BJ (cell line): ENCODE results near the gene HSPG2. TPM values are rescaled to one million over a fixed set of nuclear protein-coding genes. Genes with fewer than 3 reads are reported as not detected.

ENCODE experiments used
- CTCF ChIA-PET: fragments of 350-600 bp; formaldehyde crosslinking; extraction: SDS; loops from one replicate; lab custom pipeline; 2021; ENCODE audit warnings: antibody characterized with exemption, inconsistent platforms; lab: Yijun Ruan, JAX
- POLR2A ChIA-PET: fragments of 300-600 bp; sonication (Branson Sonifier 250); formaldehyde crosslinking; extraction: SDS; loops from one replicate; lab custom pipeline; 2021; ENCODE audit warnings: antibody characterized with exemption; lab: Charles Lee
- DNase-seq: peaks from one replicate; pipeline ENCODE4 v3.0.0-alpha.2; 2011; ENCODE audit warnings: low read depth
- H3K27me3 ChIP-seq: 2 replicates; pipeline ENCODE4 v1.6.0; 2011; ENCODE audit warnings: low read length; ENCODE audit not compliant: control insufficient read depth, insufficient read depth
- H3K36me3 ChIP-seq: 2 replicates; pipeline ENCODE4 v1.5.1; 2011; ENCODE audit warnings: low read length; ENCODE audit not compliant: control insufficient read depth, insufficient read depth
- H3K4me3 ChIP-seq: 2 replicates; pipeline ENCODE4 v1.5.1; 2011; ENCODE audit warnings: low read depth, mild to moderate bottlenecking, control low read depth, low read length
- CTCF ChIP-seq: IDR thresholded peaks from 2 replicates; pipeline ENCODE4 v1.5.1; 2011; ENCODE audit warnings: low read depth, mild to moderate bottlenecking, control low read depth, inconsistent platforms, low read length, moderate library complexity; ENCODE audit not compliant: insufficient read depth
- polyA plus RNA-seq: library from polyadenylated mRNA; depleted of rRNA; stranded (reverse); fragments of >200 nt; gene quantifications from 2 replicates; pipeline ENCODE4 v1.2.3, GENCODE V29; 2011

HSPG2 gene
- polyA plus RNA-seq, 1 experiment = 45.1 TPM

DNA sequence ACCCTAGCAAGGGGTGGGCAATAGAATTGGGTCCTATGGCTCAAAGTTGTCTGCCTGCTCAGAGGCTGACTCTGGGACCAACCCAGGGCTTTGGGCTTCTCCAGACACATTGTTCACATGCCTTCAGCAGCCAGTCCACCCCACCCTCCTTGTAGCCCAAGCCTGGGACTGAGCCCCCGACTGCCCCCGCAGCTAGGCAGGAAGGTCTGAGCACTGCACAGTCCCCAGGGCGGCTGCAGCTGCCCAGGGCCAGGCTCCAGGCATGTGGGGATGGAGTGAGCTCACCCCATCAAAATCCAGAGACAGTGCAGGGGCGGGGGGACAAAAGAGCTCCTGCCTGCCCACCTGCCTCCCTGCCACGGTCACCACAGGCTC lies 35.6 kb downstream of the HSPG2 start:
- H3K27me3 ChIP-seq = no peaks in the 10 kb centered on the region
- peaks cover 5% of the 10 kb centered on the region for H3K36me3 ChIP-seq
- ChIA-PET CTCF (interaction anchor here (1.1 kb wide), 1 partner anchor 62 kb away, joined by 3 read pairs; no protein-coding TSS in a partner anchor), POLR2A (no interaction called here)
- TF ChIP-seq CTCF = peak; percentile 41
- no peak overlapping the region for H3K4me3 ChIP-seq
- DNase-seq = no peak

GRCh38 chr1:21900766-21901472 lies 36.2 kb downstream of the HSPG2 start:
- Histone ChIP-seq H3K36me3 (peaks cover 8% of the 10 kb centered on the region), H3K27me3 (no peaks in the 10 kb centered on the region), H3K4me3 (no peak overlapping the region)
- ChIA-PET POLR2A (no interaction called here), CTCF (interaction anchor here (0.6 to 1.2 kb wide), 3 partner anchors 14 to 64 kb away, joined by 3 read pairs; no protein-coding TSS in a partner anchor)
- TF ChIP-seq CTCF = no peak
- no peak for DNase-seq

GRCh38 chr1:21899987-21900386 lies 37.1 kb downstream of the HSPG2 start:
- no peak for DNase-seq

GRCh38 chr1:21899267-21899810 lies 37.8 kb downstream of the HSPG2 start:
- DNase-seq = no peak
- Histone ChIP-seq H3K36me3 (peaks cover 22% of the 10 kb centered on the region), H3K4me3 (no peak overlapping the region), H3K27me3 (no peaks in the 10 kb centered on the region)
- CTCF ChIA-PET = interaction anchor here (1.0 to 1.6 kb wide), 5 partner anchors 41 to 118 kb away, joined by 3 to 4 read pairs (median 3); no protein-coding TSS in a partner anchor
- POLR2A ChIA-PET = no interaction called here
- TF ChIP-seq CTCF = no peak

More at GRCh38 chr1:21899987-21900386, 37.1 kb downstream of the HSPG2 start:
- ChIA-PET POLR2A (no interaction called here), CTCF (interaction anchor here (1.2 to 1.6 kb wide), 2 partner anchors 40 to 65 kb away, joined by 3 read pairs; no protein-coding TSS in a partner anchor)
- H3K36me3 ChIP-seq = peaks cover 17% of the 10 kb centered on the region
- H3K4me3 ChIP-seq = no peak overlapping the region
- no peak for TF ChIP-seq CTCF
- no peaks in the 10 kb centered on the region for H3K27me3 ChIP-seq
